CD4-positive, alpha-beta T cell treated with Interleukin-2 at 100 ng/mL for 4 hours (primary cell): ENCODE results near the gene ATM.
A peak's percentile ranks its signal among the peaks of the same experiment; 100 is the strongest.

Experiments used
- DNase-seq: peaks from one replicate; pipeline ENCODE4 v3.0.0-alpha.2; 2020; ENCODE audit warnings: low spot score

ATM gene

GRCh38 chr11:108222574-108223347, at the start of gene ATM, which contains the start of gene NPAT:
TSS of gene ATM (plus strand) at chr11:108223067. CDS start at chr11:108227625, 4,558 bp downstream.
TSS of gene NPAT (minus strand) at chr11:108222638. CDS start at chr11:108222536, 102 bp downstream.
- DNase-seq, result peak; percentile 99

- no peak for DNase-seq
These were observed 45.3 kb upstream of the ATM start for GRCh38 chr11:108177570-108177969.

GRCh38 chr11:108193725-108194124, 29.1 kb upstream of the ATM start:
- DNase-seq, result no peak

GRCh38 chr11:108196901-108197300, 26.0 kb upstream of the ATM start:
- no peak for DNase-seq

- no peak for DNase-seq
These were observed 25.5 kb upstream of the ATM start for GRCh38 chr11:108197351-108197750.

GRCh38 chr11:108198833-108199232, 24.0 kb upstream of the ATM start:
- no peak for DNase-seq

GRCh38 chr11:108199446-108200321, 23.2 kb upstream of the ATM start:
- peak; percentile 54 for DNase-seq

- DNase-seq, result no peak
These were observed 19.8 kb upstream of the ATM start for GRCh38 chr11:108203075-108203474.

GRCh38 chr11:108204376-108204775, 18.5 kb upstream of the ATM start:
- no peak for DNase-seq

- DNase-seq, result no peak
These were observed 17.9 kb upstream of the ATM start for GRCh38 chr11:108204929-108205499.

- no peak for DNase-seq
These were observed 16.7 kb upstream of the ATM start for GRCh38 chr11:108206171-108206570.

GRCh38 chr11:108206969-108207682, 15.7 kb upstream of the ATM start:
- no peak for DNase-seq

- no peak for DNase-seq
These were observed 15.2 kb upstream of the ATM start for GRCh38 chr11:108207683-108208060.

GRCh38 chr11:108210441-108210840, 12.4 kb upstream of the ATM start:
- DNase-seq, result no peak

GRCh38 chr11:108213784-108214183, 9.1 kb upstream of the ATM start:
- DNase-seq, result no peak

- no peak for DNase-seq
These were observed 5.9 kb upstream of the ATM start for GRCh38 chr11:108216988-108217387.

- DNase-seq, result no peak
These were observed 4.4 kb upstream of the ATM start for GRCh38 chr11:108218455-108218854.

GRCh38 chr11:108218912-108219783, 3.7 kb upstream of the ATM start:
- no peak for DNase-seq

GRCh38 chr11:108220721-108221336, 2.0 kb upstream of the ATM start:
- no peak for DNase-seq

- DNase-seq, result no peak
These were observed 1.5 kb upstream of the ATM start for GRCh38 chr11:108221371-108221770.
